SW 1271 (cell line): Measurements from ENCODE around the gene MX1.

Experiments used
- DNase-seq, 2 experiments: peaks; one replicate each; lab custom pipeline; 2025; lab: John Stamatoyannopoulos, UW

Gene MX1

GRCh38 chr21:41460578-41461527 lies 34.8 kb downstream of the MX1 start:
- peak in 1 of 2 experiments; percentile 18 for DNase-seq

GRCh38 chr21:41465176-41465781 lies 39.2 kb downstream of the MX1 start:
- no peak for DNase-seq

- DNase-seq: no peak
Observed at GRCh38 chr21:41466024-41466820, 40.2 kb downstream of the MX1 start.

DNA sequence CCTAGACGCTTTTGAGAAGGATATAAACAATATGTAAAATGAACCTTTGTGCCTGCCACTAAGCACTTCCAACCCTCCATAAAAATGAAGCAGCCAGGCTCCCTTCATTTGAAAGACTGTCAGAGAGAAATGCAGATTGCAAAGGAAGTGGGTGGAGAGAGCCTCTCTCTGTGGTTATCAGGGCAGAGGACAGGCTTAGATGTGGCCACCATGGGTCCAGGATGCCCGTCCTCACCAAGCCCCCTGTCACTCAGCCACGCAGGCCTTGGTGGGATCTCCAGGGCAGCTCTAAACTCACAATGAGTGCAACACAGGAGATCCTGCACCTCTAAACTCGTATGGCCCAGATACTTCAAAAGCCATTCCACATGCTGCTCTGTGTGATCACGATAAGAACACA lies 44.0 kb downstream of the MX1 start:
- DNase-seq: no peak

DNA sequence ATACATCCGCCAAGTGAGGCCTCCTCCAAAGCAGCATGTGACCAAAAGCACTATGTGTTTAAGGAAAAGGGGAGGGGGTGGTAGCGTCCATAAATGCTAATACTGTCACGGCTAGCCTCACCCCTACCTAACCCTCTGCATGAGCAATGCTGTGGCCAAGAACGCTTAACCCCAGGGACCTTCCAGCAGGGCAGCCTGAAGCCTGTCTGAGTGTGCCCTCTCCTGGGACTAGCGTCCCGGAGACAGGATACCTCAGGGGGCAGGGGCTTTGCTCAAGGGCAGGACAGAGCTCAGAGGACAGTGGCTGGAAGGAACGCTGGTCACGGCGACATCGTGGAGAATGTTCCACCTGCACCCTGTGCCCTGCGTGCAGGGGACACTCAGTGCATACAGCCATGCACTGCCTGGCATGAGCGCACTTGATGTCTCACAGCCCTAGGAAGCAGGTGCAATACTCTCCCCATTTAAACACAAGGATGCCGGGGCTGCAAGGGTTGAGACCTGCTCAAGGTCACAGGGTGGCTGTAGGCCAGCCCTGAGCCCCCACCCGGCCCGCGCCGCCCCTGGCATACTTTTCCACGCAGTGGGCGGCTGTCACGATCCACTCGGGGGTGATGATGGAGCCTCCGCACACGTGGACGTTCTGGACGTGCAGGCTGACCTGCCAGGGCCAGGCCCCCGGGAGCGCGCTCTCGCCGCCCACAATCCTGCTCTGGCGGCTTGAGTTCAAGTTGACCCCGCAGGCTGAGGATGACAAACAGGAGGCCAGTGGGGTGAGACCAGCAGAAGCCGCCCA lies 46.9 kb downstream of the MX1 start:
- DNase-seq: no peak

- DNase-seq: no peak
Observed at GRCh38 chr21:41475714-41476420, 49.8 kb downstream of the MX1 start.

GRCh38 chr21:41477641-41478318 lies 51.7 kb downstream of the MX1 start:
- no peak for DNase-seq

DNA sequence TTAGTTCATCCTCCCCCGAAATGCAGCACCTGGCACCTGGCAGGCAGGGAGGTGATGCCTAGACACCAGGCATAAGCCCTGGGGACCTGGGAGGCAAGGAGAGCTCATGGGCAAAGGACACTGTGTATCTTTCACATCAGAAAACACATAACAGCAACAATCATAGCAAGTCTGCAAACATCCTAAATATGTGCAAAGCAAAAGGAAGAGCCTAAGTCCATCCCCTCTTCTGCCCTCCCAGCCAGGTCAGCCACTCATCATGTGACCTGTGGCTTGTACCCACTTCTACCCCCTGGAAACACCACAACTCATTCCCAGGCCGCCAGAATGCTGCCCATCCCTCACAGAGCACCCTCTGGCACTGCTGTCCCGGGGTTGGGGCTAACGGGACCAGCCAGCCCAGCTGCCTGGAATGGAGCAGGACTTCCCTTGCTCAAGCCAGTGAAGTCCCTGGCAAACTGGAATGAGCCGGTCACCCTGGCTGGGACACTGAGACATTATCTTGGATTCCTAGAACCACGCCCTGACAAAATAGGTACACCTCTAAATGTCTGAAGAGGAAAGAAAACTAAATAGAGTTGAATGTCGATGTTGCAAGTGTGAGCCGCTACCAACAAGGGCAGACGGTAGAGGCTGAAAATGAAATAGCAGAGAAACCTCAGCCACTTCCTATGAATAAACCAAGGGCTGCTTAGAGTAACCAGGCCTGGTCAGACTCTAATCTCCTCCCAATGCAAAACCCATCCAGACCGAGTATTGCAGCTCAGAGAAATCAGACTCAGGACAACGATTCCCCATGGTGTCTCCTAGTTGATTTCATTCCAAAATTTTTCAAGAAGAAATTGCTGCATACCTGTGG lies 52.5 kb downstream of the MX1 start:
- no peak for DNase-seq

GRCh38 chr21:41479686-41480085 lies 53.6 kb downstream of the MX1 start:
- DNase-seq: no peak

DNA sequence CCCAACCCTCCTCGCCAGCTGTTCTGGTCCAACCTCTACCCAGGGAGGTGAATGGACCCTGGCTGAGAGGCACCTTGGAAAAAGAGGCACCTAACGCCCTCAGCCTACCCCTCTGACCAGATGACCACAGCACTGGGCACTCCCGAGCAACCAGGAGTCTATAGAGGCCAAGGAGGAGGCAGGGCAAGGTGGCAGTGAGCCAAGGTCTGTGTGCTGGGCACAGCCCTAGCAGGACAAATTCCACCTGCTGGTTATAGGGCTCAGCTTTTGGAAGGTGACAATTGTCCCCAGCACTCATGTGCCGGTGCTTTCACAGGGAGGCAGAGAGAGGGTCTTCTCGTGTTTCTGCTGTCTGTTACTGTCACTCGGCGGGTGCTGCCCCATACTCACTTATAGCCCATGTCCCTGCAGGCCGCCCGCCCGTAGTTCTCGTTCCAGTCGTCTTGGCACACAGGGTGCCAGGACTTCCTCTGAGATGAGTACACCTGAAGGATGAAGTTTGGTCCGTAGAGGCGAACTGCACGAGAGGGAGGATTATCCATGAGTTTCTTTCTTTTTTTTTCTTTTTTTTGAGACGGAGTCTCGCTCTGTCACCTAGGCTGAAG lies 54.1 kb downstream of the MX1 start:
- no peak for DNase-seq

GRCh38 chr21:41481191-41481590 lies 55.2 kb downstream of the MX1 start:
- DNase-seq: no peak

DNA sequence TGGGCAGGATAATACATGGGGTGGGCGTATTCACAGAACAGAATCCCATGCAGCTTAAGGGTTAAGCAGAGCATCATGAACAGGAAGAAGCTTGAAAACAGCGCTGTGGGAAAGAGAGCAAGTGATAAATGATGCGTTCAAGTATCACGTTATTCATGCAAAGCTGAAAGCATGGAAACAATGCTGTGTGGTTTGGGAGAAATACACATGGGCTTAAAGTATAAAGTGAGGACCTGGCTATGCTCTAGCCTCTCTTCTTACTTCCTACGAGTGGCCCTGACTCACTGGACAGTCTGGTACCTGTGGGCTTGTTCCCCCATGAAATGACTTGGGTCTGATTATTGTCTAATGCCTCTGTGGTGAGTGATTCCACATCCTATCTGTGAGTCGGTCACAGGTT lies 56.3 kb downstream of the MX1 start:
- no peak for DNase-seq

- no peak for DNase-seq
Observed at GRCh38 chr21:41482980-41483379, 56.9 kb downstream of the MX1 start.

DNA sequence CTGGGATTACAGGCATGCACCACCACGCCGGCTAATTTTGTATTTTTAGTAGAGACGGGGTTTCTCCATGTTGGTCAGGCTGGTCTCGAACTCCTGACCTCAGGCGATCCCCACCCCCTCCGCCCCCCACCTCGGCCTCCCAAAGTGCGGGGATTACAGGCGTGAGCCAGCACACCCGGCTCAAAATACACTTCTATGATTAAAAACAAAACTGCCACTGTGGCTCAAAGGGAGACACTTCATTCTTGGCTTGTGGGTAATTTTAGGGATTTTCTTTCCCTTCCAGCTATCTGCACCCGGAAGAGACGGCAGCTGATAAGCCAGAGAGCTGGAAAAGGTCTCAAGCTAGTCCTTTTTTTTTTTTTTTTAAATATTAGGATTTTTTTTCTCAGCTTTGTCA lies 57.4 kb downstream of the MX1 start:
- DNase-seq: no peak

- no peak for DNase-seq
Observed at GRCh38 chr21:41483973-41484372, 57.9 kb downstream of the MX1 start.

- no peak for DNase-seq
Observed at GRCh38 chr21:41487082-41487481, 61.0 kb downstream of the MX1 start.

DNA sequence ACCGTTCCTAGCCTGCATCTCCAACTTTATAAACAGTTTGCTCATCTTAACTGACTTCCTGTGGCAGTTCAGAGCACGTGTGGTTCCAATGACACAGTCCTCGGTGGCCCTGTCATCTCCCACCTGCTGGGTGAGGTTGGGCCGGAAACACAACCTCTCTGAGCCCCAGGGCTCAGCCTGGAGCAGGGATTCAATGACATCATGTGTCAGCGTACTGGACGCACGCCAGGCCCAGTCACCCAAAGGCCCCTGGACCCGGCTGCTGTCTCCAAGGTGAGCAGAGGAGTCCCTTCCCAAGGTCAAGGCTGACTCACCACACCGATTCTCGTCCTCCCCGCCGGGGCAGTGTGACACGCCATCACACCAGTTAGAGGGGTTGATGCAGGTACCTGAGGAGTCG lies 62.0 kb downstream of the MX1 start:
- DNase-seq: no peak

DNA sequence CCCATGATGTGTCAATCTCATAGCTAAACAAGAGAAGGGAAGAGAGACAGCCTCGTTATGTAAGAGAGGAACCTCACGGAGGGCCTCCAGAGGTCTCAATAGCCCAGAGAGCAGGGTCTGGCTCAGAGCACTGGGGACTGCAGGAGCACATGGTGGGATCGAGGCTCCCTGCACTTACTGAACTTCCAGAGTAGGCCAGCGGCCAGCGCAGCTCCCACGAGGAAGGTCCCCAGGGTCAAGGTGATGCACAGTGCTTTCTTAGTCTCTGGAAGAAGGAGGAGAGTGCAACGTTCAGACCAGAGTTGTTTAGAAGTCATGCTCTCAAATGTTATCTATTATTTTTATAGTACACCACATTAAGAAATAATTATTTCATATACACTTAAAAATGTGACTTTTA lies 63.3 kb downstream of the MX1 start:
- no peak for DNase-seq

GRCh38 chr21:41490330-41490729 lies 64.3 kb downstream of the MX1 start:
- no peak for DNase-seq
